Measurements from ENCODE around the gene ZDHHC5.
A peak's percentile ranks its signal among the peaks of the same experiment; 100 is the strongest.

Gene ZDHHC5

DNA sequence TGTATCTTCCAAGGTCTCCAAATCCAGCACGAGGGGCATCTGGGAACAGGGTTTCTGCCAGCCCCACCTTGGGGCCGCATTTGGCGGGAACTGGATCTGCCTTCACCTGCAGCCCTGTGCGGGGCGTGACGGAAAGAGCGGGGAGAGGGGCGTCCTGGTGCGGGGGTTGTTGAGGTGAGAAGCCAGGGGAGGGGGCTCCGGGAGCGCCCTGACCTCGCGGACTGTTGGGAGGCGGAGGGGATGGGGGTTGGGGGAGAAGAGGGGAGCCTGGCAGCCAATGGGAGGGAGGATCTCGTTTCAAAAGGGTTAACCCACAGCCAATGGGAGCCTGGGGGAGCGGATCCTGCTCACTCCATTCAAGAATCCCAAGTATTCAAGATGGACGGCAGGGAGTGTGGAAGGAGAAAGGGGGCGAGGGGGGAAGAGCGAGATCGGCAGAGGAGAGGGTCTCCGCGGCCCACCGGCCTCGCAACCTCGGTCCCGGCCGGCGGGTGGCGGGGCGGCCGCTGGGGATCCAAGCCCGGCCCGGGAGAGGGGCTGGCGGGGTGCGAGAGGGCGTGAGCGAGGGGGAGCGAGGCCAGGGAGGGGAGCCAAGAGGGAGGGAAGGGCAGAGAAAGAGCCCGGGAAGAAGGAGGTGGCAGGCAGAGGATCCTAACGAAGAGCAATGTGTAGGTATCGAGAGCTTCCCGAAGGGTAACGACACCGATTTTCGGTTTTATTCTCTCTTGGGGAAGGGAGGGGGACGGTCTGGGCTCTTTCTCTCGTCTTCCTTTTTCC is 29.7 kb upstream of the ZDHHC5 start:
- H3K27ac ChIP-seq (ENCODE audit: extremely low read depth, low read depth, low read length) = peak overlapping the region; percentile 62; the same call in 1 of the 2 replicates
- ChIA-PET CTCF (interaction anchor here (0.7 to 8.6 kb wide), 4 partner anchors 19 to 180 kb away, joined by 3 to 183 read pairs (median 6); partner anchors contain the start of gene UBE2L6), POLR2A (no interaction called here)
- no peaks in the 10 kb centered on the region for H3K36me3 ChIP-seq (ENCODE audit: control insufficient read depth in 2 of 2, insufficient read depth in 1 of 2, low read length in 2 of 2)
- H3K4me1 ChIP-seq (ENCODE audit: control insufficient read depth, insufficient read depth, low read length) = no peaks in the 10 kb centered on the region; the same call in 1 of the 2 replicates
- H3K4me3 ChIP-seq (ENCODE audit: low read depth, low read length) = peak overlapping the region; percentile 70
- H3K9me3 ChIP-seq (ENCODE audit: control insufficient read depth, insufficient read depth, low read depth, low read length) = no peaks in the 10 kb centered on the region
- TF ChIP-seq SALL2 (tag by site-specific recombination; IDR thresholded peaks at IDR 0.05; ENCODE audit: borderline replicate concordance) (no peak), ZNF473 (tag by site-specific recombination; IDR thresholded peaks at IDR 0.05) (no peak), GLIS2 (tag by site-specific recombination; IDR thresholded peaks at IDR 0.05) (peak; percentile 51; the same call in 1 of the 2 replicates), ZNF10 (tag by site-specific recombination; IDR thresholded peaks at IDR 0.05) (no peak), ZNF138 (tag by site-specific recombination; IDR thresholded peaks at IDR 0.05; ENCODE audit: borderline replicate concordance) (no peak), ZNF37A (tag by site-specific recombination; IDR thresholded peaks at IDR 0.05) (no peak), KLF10 (tag by site-specific recombination; IDR thresholded peaks at IDR 0.05) (peak; percentile 77), ZNF341 (tag by site-specific recombination; IDR thresholded peaks at IDR 0.05; ENCODE audit: low read depth) (peak; percentile 100), ZNF202 (tag by site-specific recombination; IDR thresholded peaks at IDR 0.05; ENCODE audit: borderline replicate concordance) (no peak), ZNF169 (tag by site-specific recombination; IDR thresholded peaks at IDR 0.05) (no peak), SP7 (tag by site-specific recombination; IDR thresholded peaks at IDR 0.05) (peak; percentile 54; the same call in 1 of the 2 replicates), SP3 (tag by site-specific recombination; IDR thresholded peaks at IDR 0.05) (peak; percentile 44), ZNF366 (tag by site-specific recombination; conservative IDR thresholded peaks at IDR 0.05) (peak; percentile 74), ZFP41 (tag by site-specific recombination; IDR thresholded peaks at IDR 0.05; ENCODE audit: borderline replicate concordance) (no peak), ZBTB17 (tag by site-specific recombination; IDR thresholded peaks at IDR 0.05) (peak; percentile 32; the same call in 1 of the 2 replicates), ZNF184 (tag by site-specific recombination; IDR thresholded peaks at IDR 0.05) (no peak), ZNF747 (tag by site-specific recombination; IDR thresholded peaks at IDR 0.05) (no peak), KLF8 (tag by site-specific recombination; IDR thresholded peaks at IDR 0.05) (peak; percentile 78; the same call in 1 of the 2 replicates), SP2 (tag by site-specific recombination; IDR thresholded peaks at IDR 0.05) (peak; percentile 58), YY2 (tag by site-specific recombination; IDR thresholded peaks at IDR 0.05) (peak; percentile 65), ZNF423 (tag by site-specific recombination; IDR thresholded peaks at IDR 0.05) (no peak)
- TF ChIP-seq, protein P1, sequence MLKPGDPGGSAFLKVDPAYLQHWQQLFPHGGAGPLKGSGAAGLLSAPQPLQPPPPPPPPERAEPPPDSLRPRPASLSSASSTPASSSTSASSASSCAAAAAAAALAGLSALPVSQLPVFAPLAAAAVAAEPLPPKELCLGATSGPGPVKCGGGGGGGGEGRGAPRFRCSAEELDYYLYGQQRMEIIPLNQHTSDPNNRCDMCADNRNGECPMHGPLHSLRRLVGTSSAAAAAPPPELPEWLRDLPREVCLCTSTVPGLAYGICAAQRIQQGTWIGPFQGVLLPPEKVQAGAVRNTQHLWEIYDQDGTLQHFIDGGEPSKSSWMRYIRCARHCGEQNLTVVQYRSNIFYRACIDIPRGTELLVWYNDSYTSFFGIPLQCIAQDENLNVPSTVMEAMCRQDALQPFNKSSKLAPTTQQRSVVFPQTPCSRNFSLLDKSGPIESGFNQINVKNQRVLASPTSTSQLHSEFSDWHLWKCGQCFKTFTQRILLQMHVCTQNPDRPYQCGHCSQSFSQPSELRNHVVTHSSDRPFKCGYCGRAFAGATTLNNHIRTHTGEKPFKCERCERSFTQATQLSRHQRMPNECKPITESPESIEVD (tag by site-specific recombination; IDR thresholded peaks at IDR 0.05) = no peak
- TF ChIP-seq, protein P2, sequence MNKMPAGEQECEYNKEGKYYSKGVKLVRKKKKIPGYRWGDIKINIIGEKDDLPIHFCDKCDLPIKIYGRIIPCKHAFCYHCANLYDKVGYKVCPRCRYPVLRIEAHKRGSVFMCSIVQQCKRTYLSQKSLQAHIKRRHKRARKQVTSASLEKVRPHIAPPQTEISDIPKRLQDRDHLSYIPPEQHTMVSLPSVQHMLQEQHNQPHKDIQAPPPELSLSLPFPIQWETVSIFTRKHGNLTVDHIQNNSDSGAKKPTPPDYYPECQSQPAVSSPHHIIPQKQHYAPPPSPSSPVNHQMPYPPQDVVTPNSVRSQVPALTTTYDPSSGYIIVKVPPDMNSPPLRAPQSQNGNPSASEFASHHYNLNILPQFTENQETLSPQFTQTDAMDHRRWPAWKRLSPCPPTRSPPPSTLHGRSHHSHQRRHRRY (tag by site-specific recombination; IDR thresholded peaks at IDR 0.05) = no peak
- TF ChIP-seq, protein P3, sequence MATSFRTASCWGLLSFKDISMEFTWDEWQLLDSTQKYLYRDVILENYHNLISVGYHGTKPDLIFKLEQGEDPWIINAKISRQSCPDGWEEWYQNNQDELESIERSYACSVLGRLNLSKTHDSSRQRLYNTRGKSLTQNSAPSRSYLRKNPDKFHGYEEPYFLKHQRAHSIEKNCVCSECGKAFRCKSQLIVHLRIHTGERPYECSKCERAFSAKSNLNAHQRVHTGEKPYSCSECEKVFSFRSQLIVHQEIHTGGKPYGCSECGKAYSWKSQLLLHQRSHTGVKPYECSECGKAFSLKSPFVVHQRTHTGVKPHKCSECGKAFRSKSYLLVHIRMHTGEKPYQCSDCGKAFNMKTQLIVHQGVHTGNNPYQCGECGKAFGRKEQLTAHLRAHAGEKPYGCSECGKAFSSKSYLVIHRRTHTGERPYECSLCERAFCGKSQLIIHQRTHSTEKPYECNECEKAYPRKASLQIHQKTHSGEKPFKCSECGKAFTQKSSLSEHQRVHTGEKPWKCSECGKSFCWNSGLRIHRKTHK (tag by site-specific recombination; IDR thresholded peaks at IDR 0.05) = no peak
- TF ChIP-seq, protein P4, sequence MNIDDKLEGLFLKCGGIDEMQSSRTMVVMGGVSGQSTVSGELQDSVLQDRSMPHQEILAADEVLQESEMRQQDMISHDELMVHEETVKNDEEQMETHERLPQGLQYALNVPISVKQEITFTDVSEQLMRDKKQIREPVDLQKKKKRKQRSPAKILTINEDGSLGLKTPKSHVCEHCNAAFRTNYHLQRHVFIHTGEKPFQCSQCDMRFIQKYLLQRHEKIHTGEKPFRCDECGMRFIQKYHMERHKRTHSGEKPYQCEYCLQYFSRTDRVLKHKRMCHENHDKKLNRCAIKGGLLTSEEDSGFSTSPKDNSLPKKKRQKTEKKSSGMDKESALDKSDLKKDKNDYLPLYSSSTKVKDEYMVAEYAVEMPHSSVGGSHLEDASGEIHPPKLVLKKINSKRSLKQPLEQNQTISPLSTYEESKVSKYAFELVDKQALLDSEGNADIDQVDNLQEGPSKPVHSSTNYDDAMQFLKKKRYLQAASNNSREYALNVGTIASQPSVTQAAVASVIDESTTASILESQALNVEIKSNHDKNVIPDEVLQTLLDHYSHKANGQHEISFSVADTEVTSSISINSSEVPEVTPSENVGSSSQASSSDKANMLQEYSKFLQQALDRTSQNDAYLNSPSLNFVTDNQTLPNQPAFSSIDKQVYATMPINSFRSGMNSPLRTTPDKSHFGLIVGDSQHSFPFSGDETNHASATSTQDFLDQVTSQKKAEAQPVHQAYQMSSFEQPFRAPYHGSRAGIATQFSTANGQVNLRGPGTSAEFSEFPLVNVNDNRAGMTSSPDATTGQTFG (tag by site-specific recombination; IDR thresholded peaks at IDR 0.05; ENCODE audit: borderline replicate concordance) = no peak
- TF ChIP-seq, protein P5, sequence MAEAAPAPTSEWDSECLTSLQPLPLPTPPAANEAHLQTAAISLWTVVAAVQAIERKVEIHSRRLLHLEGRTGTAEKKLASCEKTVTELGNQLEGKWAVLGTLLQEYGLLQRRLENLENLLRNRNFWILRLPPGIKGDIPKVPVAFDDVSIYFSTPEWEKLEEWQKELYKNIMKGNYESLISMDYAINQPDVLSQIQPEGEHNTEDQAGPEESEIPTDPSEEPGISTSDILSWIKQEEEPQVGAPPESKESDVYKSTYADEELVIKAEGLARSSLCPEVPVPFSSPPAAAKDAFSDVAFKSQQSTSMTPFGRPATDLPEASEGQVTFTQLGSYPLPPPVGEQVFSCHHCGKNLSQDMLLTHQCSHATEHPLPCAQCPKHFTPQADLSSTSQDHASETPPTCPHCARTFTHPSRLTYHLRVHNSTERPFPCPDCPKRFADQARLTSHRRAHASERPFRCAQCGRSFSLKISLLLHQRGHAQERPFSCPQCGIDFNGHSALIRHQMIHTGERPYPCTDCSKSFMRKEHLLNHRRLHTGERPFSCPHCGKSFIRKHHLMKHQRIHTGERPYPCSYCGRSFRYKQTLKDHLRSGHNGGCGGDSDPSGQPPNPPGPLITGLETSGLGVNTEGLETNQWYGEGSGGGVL (tag by site-specific recombination; IDR thresholded peaks at IDR 0.05) = peak; percentile 93
- TF ChIP-seq, protein P6, sequence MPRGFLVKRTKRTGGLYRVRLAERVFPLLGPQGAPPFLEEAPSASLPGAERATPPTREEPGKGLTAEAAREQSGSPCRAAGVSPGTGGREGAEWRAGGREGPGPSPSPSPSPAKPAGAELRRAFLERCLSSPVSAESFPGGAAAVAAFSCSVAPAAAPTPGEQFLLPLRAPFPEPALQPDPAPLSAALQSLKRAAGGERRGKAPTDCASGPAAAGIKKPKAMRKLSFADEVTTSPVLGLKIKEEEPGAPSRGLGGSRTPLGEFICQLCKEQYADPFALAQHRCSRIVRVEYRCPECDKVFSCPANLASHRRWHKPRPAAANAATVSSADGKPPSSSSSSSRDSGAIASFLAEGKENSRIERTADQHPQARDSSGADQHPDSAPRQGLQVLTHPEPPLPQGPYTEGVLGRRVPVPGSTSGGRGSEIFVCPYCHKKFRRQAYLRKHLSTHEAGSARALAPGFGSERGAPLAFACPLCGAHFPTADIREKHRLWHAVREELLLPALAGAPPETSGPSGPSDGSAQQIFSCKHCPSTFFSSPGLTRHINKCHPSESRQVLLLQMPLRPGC (tag by site-specific recombination; IDR thresholded peaks at IDR 0.05) = peak; percentile 48; the same call in 1 of the 2 replicates

Measured in HEK293 (cell line).